Liver (tissue), 9 donors: Measurements from ENCODE around the gene AJAP1. TPM values are rescaled to one million over a fixed set of nuclear protein-coding genes. Genes with fewer than 3 reads are reported as not detected.

Experiments
- DNase-seq: peaks from one replicate; pipeline ENCODE4 v3.0.0-alpha.2; 2017; ENCODE audit warnings: low spot score
- H3K27ac ChIP-seq, 2 donors: one replicate each; pipeline ENCODE4 v1.7.0; 2013; ENCODE audit warnings: inconsistent platforms in 2 of 2, low read length in 2 of 2, control low read depth in 1 of 2, low read depth in 1 of 2, mild to moderate bottlenecking in 1 of 2
- H3K27me3 ChIP-seq, 4 donors: one replicate each; pipeline versions ENCODE4 v1.6.1 to v1.7.0; 2013; ENCODE audit warnings: low read length in 3 of 4, inconsistent platforms in 1 of 4, mild to moderate bottlenecking in 1 of 4, moderate library complexity in 1 of 4; ENCODE audit not compliant: control insufficient read depth in 4 of 4, insufficient read depth in 4 of 4
- H3K36me3 ChIP-seq, 4 donors: one replicate each; pipeline versions ENCODE4 v1.6.1 to v1.7.0; 2013; ENCODE audit warnings: low read length in 3 of 4, mild to moderate bottlenecking in 3 of 4, low read depth in 1 of 4, moderate library complexity in 1 of 4; ENCODE audit not compliant: control insufficient read depth in 4 of 4, insufficient read depth in 3 of 4
- H3K4me1 ChIP-seq, 4 donors: one replicate each; pipeline versions ENCODE4 v1.6.1 to v1.7.0; 2013; ENCODE audit warnings: low read length in 3 of 4, mild to moderate bottlenecking in 3 of 4, moderate library complexity in 1 of 4; ENCODE audit not compliant: control insufficient read depth in 4 of 4, insufficient read depth in 4 of 4
- H3K4me3 ChIP-seq, 3 donors: one replicate each; pipeline versions ENCODE4 v1.6.1 to v1.7.0; 2013; ENCODE audit warnings: low read length in 3 of 3, control low read depth in 1 of 3, low read depth in 1 of 3, mild to moderate bottlenecking in 1 of 3
- H3K9ac ChIP-seq, 2 donors: one replicate each; pipeline ENCODE4 v1.7.0; 2013; ENCODE audit warnings: low read length in 2 of 2, mild to moderate bottlenecking in 2 of 2, moderate library complexity in 2 of 2, control low read depth in 1 of 2, low read depth in 1 of 2
- H3K9me3 ChIP-seq, 4 donors: one replicate each; pipeline versions ENCODE4 v1.6.1 to v1.7.0; 2013; ENCODE audit warnings: low read length in 3 of 4; ENCODE audit not compliant: control insufficient read depth in 4 of 4
- EGR1 ChIP-seq, 2 donors: IDR thresholded peaks; 2 replicates each; pipeline ENCODE4 v1.6.1; 2016 to 2018; ENCODE audit warnings: antibody characterized with exemption in 2 of 2, low read depth in 2 of 2
- FOXA1 ChIP-seq: IDR thresholded peaks from 2 replicates; pipeline ENCODE4 v1.6.1; 2016; ENCODE audit warnings: antibody characterized with exemption
- HNF4A ChIP-seq, 2 donors: conservative IDR thresholded peaks; 2 replicates each; pipeline ENCODE4 v1.6.1; 2016; ENCODE audit warnings: antibody characterized with exemption in 2 of 2, mild to moderate bottlenecking in 2 of 2
- HNF4G ChIP-seq: IDR thresholded peaks from 2 replicates; pipeline ENCODE4 v1.6.1; 2016; ENCODE audit warnings: antibody characterized with exemption
- JUND ChIP-seq, 2 donors: IDR thresholded peaks; 2 replicates each; pipeline ENCODE4 v1.6.1; 2016; ENCODE audit warnings: antibody characterized with exemption in 2 of 2
- NR2F2 ChIP-seq: IDR thresholded peaks from 2 replicates; pipeline ENCODE4 v1.6.1; 2016; ENCODE audit warnings: antibody characterized with exemption
- RAD21 ChIP-seq, 2 donors: IDR thresholded peaks; 2 replicates each; pipeline ENCODE4 v1.6.1; 2016; ENCODE audit warnings: antibody characterized with exemption in 2 of 2, mild to moderate bottlenecking in 2 of 2
- REST ChIP-seq: IDR thresholded peaks from 2 replicates; pipeline ENCODE4 v1.6.1; 2016; ENCODE audit warnings: antibody characterized with exemption, mild to moderate bottlenecking
- RXRA ChIP-seq, 2 donors: IDR thresholded peaks; 2 replicates each; pipeline ENCODE4 v1.6.1; 2017 to 2018; ENCODE audit warnings: antibody characterized with exemption in 2 of 2, mild to moderate bottlenecking in 1 of 2
- YY1 ChIP-seq: IDR thresholded peaks from 2 replicates; pipeline ENCODE4 v1.6.1; 2016; ENCODE audit warnings: antibody characterized with exemption, mild to moderate bottlenecking
- WGBS: extraction: QIAGEN DNeasy Blood & Tissue Kit; methylation state at CpG from one replicate; pipeline ENCODE4 v1.1.7; 2013; 5-methylcytosine and 5-hydroxymethylcytosine counted together
- polyA plus RNA-seq, 2 donors: library from polyadenylated mRNA; stranded (reverse) in 1 of 2; unstranded in 1 of 2; fragments of 200-250 nt in 1 of 2; fragments of >200 nt in 1 of 2; fragmentation: Nextera tagmentation in 1 of 2; extraction: Ambion mirVana in 1 of 2; gene quantifications; one replicate each; pipeline versions ENCODE4 v1.2.1 to v1.2.3, GENCODE V29; 2013 to 2015
- total RNA-seq, 2 donors: library from RNA; depleted of rRNA; stranded (reverse); fragments of >200 nt; gene quantifications; one replicate each; pipeline ENCODE4 v1.2.3, GENCODE V29; 2014
- TF ChIP-seq, protein P1 (sequence below): fragments of 150-350 bp; IDR thresholded peaks from 2 replicates; pipeline ENCODE4 v1.5.1; 2017; ENCODE audit warnings: improper control_type of control experiment, low read depth, low read length; ENCODE audit not compliant: missing input control
- TF ChIP-seq, protein P2 (sequence below): IDR thresholded peaks from 2 replicates; pipeline ENCODE4 v1.6.1; 2016; ENCODE audit warnings: antibody characterized with exemption
- donor health status: healthy.
- donor health status: healthy.
- donor health status: healthy.
- donor health status: healthy.
- donor health status: healthy.

The AJAP1 gene
- total and polyA plus RNA-seq, 4 donors = under 0.01 to 0.21 (median 0.08) TPM; not detected in 1

DNA sequence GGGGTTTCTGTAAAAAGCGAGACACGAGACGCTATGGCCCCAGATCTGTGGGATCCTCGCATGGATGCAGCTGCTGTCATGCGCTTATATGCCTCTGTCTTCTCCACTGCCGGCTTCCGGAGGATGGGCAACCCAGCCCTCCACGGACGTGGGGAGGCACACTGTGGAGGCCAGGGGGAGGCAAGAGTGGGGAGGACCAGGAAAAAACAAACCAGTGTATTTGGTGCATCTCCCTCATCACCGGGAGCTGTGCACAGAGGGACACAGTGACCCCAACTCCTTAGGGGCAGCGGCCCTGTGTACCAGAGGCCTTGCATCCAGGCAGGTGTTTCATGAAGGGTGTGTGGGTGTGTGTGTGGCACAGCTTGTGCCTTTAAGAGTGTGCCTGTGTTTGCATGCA lies 95.0 kb downstream of the AJAP1 start:
- Histone ChIP-seq H3K27me3 (no peaks in the 10 kb centered on the region), H3K4me1 (no peaks in the 10 kb centered on the region), H3K9me3 (no peaks in the 10 kb centered on the region), H3K9ac (no peak overlapping the region), H3K27ac (no peak overlapping the region), H3K4me3 (no peak overlapping the region), H3K36me3 (no peaks in the 10 kb centered on the region)
- 85% methylated on average over 11 of the region's 11 CpGs for WGBS
- TF ChIP-seq, protein P1, sequence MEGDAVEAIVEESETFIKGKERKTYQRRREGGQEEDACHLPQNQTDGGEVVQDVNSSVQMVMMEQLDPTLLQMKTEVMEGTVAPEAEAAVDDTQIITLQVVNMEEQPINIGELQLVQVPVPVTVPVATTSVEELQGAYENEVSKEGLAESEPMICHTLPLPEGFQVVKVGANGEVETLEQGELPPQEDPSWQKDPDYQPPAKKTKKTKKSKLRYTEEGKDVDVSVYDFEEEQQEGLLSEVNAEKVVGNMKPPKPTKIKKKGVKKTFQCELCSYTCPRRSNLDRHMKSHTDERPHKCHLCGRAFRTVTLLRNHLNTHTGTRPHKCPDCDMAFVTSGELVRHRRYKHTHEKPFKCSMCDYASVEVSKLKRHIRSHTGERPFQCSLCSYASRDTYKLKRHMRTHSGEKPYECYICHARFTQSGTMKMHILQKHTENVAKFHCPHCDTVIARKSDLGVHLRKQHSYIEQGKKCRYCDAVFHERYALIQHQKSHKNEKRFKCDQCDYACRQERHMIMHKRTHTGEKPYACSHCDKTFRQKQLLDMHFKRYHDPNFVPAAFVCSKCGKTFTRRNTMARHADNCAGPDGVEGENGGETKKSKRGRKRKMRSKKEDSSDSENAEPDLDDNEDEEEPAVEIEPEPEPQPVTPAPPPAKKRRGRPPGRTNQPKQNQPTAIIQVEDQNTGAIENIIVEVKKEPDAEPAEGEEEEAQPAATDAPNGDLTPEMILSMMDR = no peak
- TF ChIP-seq, protein P2, sequence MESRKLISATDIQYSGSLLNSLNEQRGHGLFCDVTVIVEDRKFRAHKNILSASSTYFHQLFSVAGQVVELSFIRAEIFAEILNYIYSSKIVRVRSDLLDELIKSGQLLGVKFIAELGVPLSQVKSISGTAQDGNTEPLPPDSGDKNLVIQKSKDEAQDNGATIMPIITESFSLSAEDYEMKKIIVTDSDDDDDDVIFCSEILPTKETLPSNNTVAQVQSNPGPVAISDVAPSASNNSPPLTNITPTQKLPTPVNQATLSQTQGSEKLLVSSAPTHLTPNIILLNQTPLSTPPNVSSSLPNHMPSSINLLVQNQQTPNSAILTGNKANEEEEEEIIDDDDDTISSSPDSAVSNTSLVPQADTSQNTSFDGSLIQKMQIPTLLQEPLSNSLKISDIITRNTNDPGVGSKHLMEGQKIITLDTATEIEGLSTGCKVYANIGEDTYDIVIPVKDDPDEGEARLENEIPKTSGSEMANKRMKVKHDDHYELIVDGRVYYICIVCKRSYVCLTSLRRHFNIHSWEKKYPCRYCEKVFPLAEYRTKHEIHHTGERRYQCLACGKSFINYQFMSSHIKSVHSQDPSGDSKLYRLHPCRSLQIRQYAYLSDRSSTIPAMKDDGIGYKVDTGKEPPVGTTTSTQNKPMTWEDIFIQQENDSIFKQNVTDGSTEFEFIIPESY = no peak
- TF ChIP-seq NR2F2 (no peak), JUND (IDR thresholded peaks at IDR 0.05) (no peak), RXRA (IDR thresholded peaks at IDR 0.05) (no peak), REST (no peak), HNF4A (conservative IDR thresholded peaks at IDR 0.05) (no peak), YY1 (no peak), FOXA1 (no peak)
- DNase-seq = no peak

GRCh38 chr1:4750177-4750576 lies 95.8 kb downstream of the AJAP1 start:
- Histone ChIP-seq H3K27me3 (no peaks in the 10 kb centered on the region), H3K27ac (no peak overlapping the region), H3K36me3 (no peaks in the 10 kb centered on the region), H3K9me3 (no peaks in the 10 kb centered on the region), H3K4me3 (no peak overlapping the region), H3K9ac (no peak overlapping the region), H3K4me1 (no peaks in the 10 kb centered on the region)
- no peak for DNase-seq
- 68% methylated on average over 3 of the region's 3 CpGs for WGBS
- TF ChIP-seq YY1 (no peak), RAD21 (IDR thresholded peaks at IDR 0.05) (no peak), RXRA (IDR thresholded peaks at IDR 0.05) (no peak), REST (no peak), HNF4A (conservative IDR thresholded peaks at IDR 0.05) (no peak), HNF4G (no peak), EGR1 (IDR thresholded peaks at IDR 0.05; ENCODE audit: low read depth in 2 of 2) (no peak), JUND (IDR thresholded peaks at IDR 0.05) (no peak)
